ENCODE measurements around the gene CYP27C1. TPM values are rescaled to one million over a fixed set of nuclear protein-coding genes. Genes with fewer than 3 reads are reported as not detected.

CYP27C1 gene
- total and polyA plus RNA-seq, 7 donors: 0.01 to 0.21 (median 0.11) TPM; not detected in 1

- Histone ChIP-seq H3K9me3 (no peaks in the 10 kb centered on the region), H3K27ac (peak overlapping the region; percentile 24), H3K36me3 (ENCODE audit: insufficient read depth in 1 of 2, low read depth in 1 of 2) (no peaks in the 10 kb centered on the region), H3K4me3 (no peak overlapping the region), H3K4me1 (peaks cover 44% of the 10 kb centered on the region), H3K27me3 (ENCODE audit: insufficient read depth in 3 of 3, low read length in 2 of 3) (no peaks in the 10 kb centered on the region)
- WGBS, 3 donors: 13 to 35% (median 15%) methylated on average over 6 of the region's 6 CpGs
- ATAC-seq (peak in 3 of 4 donors; percentile 37 to 64 (median 63)), DNase-seq (peak in 1 of 2 donors; percentile 47)
- intact Hi-C loops (cut with DNase I): loop anchor here in 1 of 2 donors (5.0 kb wide), 1 partner anchor 106 kb away; no protein-coding TSS in a partner anchor
- no peak for TF ChIP-seq CTCF (IDR thresholded peaks at IDR 0.05)
These were observed 47.0 kb downstream of the CYP27C1 start for GRCh38 chr2:127173057-127173456.

- H3K36me3 ChIP-seq (ENCODE audit: insufficient read depth in 1 of 2, low read depth in 1 of 2): no peaks in the 10 kb centered on the region
- peaks cover 44% of the 10 kb centered on the region for H3K4me1 ChIP-seq
- no peak for TF ChIP-seq CTCF (IDR thresholded peaks at IDR 0.05)
- 96 to 99% (median 97%) methylated on average over 6 of the region's 6 CpGs for WGBS, 3 donors
- DNase-seq (no peak), ATAC-seq (no peak)
- H3K4me3 ChIP-seq: no peak overlapping the region
- H3K9me3 ChIP-seq: no peaks in the 10 kb centered on the region
- H3K27ac ChIP-seq: no peak overlapping the region
- intact Hi-C loops (cut with DNase I): loop anchor here in 1 of 2 donors (5.0 kb wide), 1 partner anchor 105 kb away; no protein-coding TSS in a partner anchor
- H3K27me3 ChIP-seq (ENCODE audit: insufficient read depth in 3 of 3, low read length in 2 of 3): no peaks in the 10 kb centered on the region
These were observed 47.8 kb downstream of the CYP27C1 start for GRCh38 chr2:127172306-127172705.

- DNase-seq (no peak), ATAC-seq (peak in 1 of 4 donors; percentile 22)
- Histone ChIP-seq H3K9me3 (no peaks in the 10 kb centered on the region), H3K27ac (peak overlapping the region; percentile 33), H3K36me3 (ENCODE audit: insufficient read depth in 1 of 2, low read depth in 1 of 2) (no peaks in the 10 kb centered on the region), H3K4me1 (peaks cover 47% of the 10 kb centered on the region), H3K27me3 (ENCODE audit: insufficient read depth in 3 of 3, low read length in 2 of 3) (no peaks in the 10 kb centered on the region), H3K4me3 (no peak overlapping the region)
- 37 to 79% (median 51%) methylated on average over 10 of the region's 10 CpGs for WGBS, 3 donors
- TF ChIP-seq CTCF (IDR thresholded peaks at IDR 0.05): no peak
- intact Hi-C loops (cut with DNase I): loop anchor here in 1 of 2 donors (5.0 kb wide), 1 partner anchor 103 kb away; no protein-coding TSS in a partner anchor
These were observed 49.5 kb downstream of the CYP27C1 start for GRCh38 chr2:127170452-127171197.

- Histone ChIP-seq H3K27ac (peak overlapping the region; percentile 26), H3K36me3 (ENCODE audit: insufficient read depth in 1 of 2, low read depth in 1 of 2) (no peaks in the 10 kb centered on the region), H3K4me3 (no peak overlapping the region), H3K4me1 (peaks cover 45% of the 10 kb centered on the region), H3K27me3 (ENCODE audit: insufficient read depth in 3 of 3, low read length in 2 of 3) (no peaks in the 10 kb centered on the region), H3K9me3 (no peaks in the 10 kb centered on the region)
- ATAC-seq: peak in 1 of 4 donors; percentile 38
- intact Hi-C loops (cut with DNase I): loop anchor here in 1 of 2 donors (5.0 kb wide), 1 partner anchor 103 kb away; no protein-coding TSS in a partner anchor
- no peak for TF ChIP-seq CTCF (IDR thresholded peaks at IDR 0.05)
- 77 to 94% (median 93%) methylated on average over 3 of the region's 3 CpGs for WGBS, 3 donors
- no peak for DNase-seq
These were observed 50.1 kb downstream of the CYP27C1 start for GRCh38 chr2:127170021-127170420.

Data from psoas muscle (tissue), 8 donors.